Epidermal melanocyte (primary cell): ENCODE data around the gene ZNF611.
"Not testable (repeated sequence)": the region's sequence is repeated elsewhere in the genome, so short reads cannot be mapped to it uniquely, and the experiment has no call there.

Source experiments
- DNase-seq: peaks from one replicate; pipeline ENCODE4 v3.0.0; 2011; ENCODE audit warnings: low spot score; ENCODE audit not compliant: insufficient read length

Gene ZNF611

GRCh38 chr19:52716522-52716921, 18.3 kb downstream of the ZNF611 start:
- DNase-seq: no peak

- DNase-seq: not testable (repeated sequence)
These were observed 18.9 kb downstream of the ZNF611 start for GRCh38 chr19:52715902-52716301.

GRCh38 chr19:52715330-52715729, 19.5 kb downstream of the ZNF611 start:
- not testable (repeated sequence) for DNase-seq

GRCh38 chr19:52713051-52713450, 21.8 kb downstream of the ZNF611 start:
- not testable (repeated sequence) for DNase-seq

- DNase-seq: not testable (repeated sequence)
These were observed 23.2 kb downstream of the ZNF611 start for GRCh38 chr19:52711661-52712060.

GRCh38 chr19:52710538-52710937, 24.3 kb downstream of the ZNF611 start:
- no peak for DNase-seq

GRCh38 chr19:52705615-52706014, 29.2 kb downstream of the ZNF611 start:
- DNase-seq: not testable (repeated sequence)

- no peak for DNase-seq
These were observed 30.9 kb downstream of the ZNF611 start for GRCh38 chr19:52703917-52704316.

GRCh38 chr19:52700673-52701072, 34.2 kb downstream of the ZNF611 start:
- DNase-seq: no peak

GRCh38 chr19:52699555-52699954, 35.3 kb downstream of the ZNF611 start:
- DNase-seq: not testable (repeated sequence)

GRCh38 chr19:52695996-52696395, 38.8 kb downstream of the ZNF611 start:
- DNase-seq: no peak

- no peak for DNase-seq
These were observed 39.9 kb downstream of the ZNF611 start for GRCh38 chr19:52694921-52695320.

- not testable (repeated sequence) for DNase-seq
These were observed 40.6 kb downstream of the ZNF611 start for GRCh38 chr19:52694281-52694680.

- DNase-seq: no peak
These were observed 42.3 kb downstream of the ZNF611 start for GRCh38 chr19:52692431-52693008.

GRCh38 chr19:52691737-52692136, 43.1 kb downstream of the ZNF611 start:
- no peak for DNase-seq

GRCh38 chr19:52691215-52691610, 43.6 kb downstream of the ZNF611 start:
- no peak for DNase-seq

GRCh38 chr19:52690369-52691214, 44.3 kb downstream of the ZNF611 start:
- peak; percentile 79 for DNase-seq

GRCh38 chr19:52689843-52690368, 44.9 kb downstream of the ZNF611 start:
- DNase-seq: no peak

GRCh38 chr19:52688925-52689796, 45.7 kb downstream of the ZNF611 start:
- not testable (repeated sequence) for DNase-seq

GRCh38 chr19:52688335-52688734, 46.5 kb downstream of the ZNF611 start:
- DNase-seq: no peak

- DNase-seq: no peak
These were observed 47.2 kb downstream of the ZNF611 start for GRCh38 chr19:52687684-52688083.

GRCh38 chr19:52685811-52686210, 49.0 kb downstream of the ZNF611 start:
- no peak for DNase-seq
